CD14-positive monocyte (primary cell): ENCODE data around the gene C9orf72. TPM values are rescaled to one million over a fixed set of nuclear protein-coding genes. Genes with fewer than 3 reads are reported as not detected.

Source experiments
- DNase-seq, 3 donors: peaks; one replicate each; pipeline ENCODE4 v3.0.0-alpha.2; 2011 to 2022
- H2AFZ ChIP-seq: 2 replicates; pipeline ENCODE4 v1.6.0; 2012; ENCODE audit warnings: mild to moderate bottlenecking, low read depth, low read length, inconsistent platforms; ENCODE audit not compliant: insufficient read depth, poor library complexity, severe bottlenecking
- H3K27ac ChIP-seq, 2 donors: 1 replicate in 1 of 2; 2 replicates in 1 of 2; pipeline ENCODE4 v1.5.1; 2012 to 2013; ENCODE audit warnings: low read length in 2 of 2, control low read depth in 1 of 2, inconsistent platforms in 1 of 2, low read depth in 1 of 2, mild to moderate bottlenecking in 1 of 2
- H3K27me3 ChIP-seq, 2 donors: one replicate each; pipeline versions ENCODE4 v1.6.0 to v1.6.1; 2011 to 2013; ENCODE audit warnings: low read length in 2 of 2; ENCODE audit not compliant: control insufficient read depth in 2 of 2, insufficient read depth in 2 of 2
- H3K36me3 ChIP-seq, 2 donors: replicated peaks in 1 of 2; 1 replicate in 1 of 2; 2 replicates in 1 of 2; pipeline versions ENCODE4 v1.5.1 to v1.6.1; 2012 to 2013; ENCODE audit warnings: low read length in 2 of 2, control low read depth in 1 of 2, inconsistent platforms in 1 of 2, mild to moderate bottlenecking in 1 of 2; ENCODE audit not compliant: insufficient read depth in 2 of 2, control insufficient read depth in 1 of 2
- H3K4me1 ChIP-seq, 2 donors: 1 replicate in 1 of 2; 2 replicates in 1 of 2; pipeline versions ENCODE4 v1.5.1 to v1.6.1; 2012 to 2013; ENCODE audit warnings: low read length in 2 of 2, control low read depth in 1 of 2, inconsistent platforms in 1 of 2, mild to moderate bottlenecking in 1 of 2, moderate library complexity in 1 of 2; ENCODE audit not compliant: insufficient read depth in 2 of 2, control insufficient read depth in 1 of 2
- H3K4me2 ChIP-seq: replicated peaks from 2 replicates; pipeline ENCODE3; 2012; ENCODE audit warnings: low read length, moderate library complexity, mild to moderate bottlenecking; ENCODE audit not compliant: poor library complexity, severe bottlenecking; ENCODE audit errors: extremely low read depth
- H3K4me3 ChIP-seq, 3 experiments: fragments of 200-600 bp in 1 of 3; sonication (generic) in 1 of 3; replicated peaks in 1 of 3; 1 replicate in 2 of 3; 2 replicates in 1 of 3; pipeline ENCODE4 v1.5.1; 2011 to 2013; ENCODE audit warnings: low read length in 3 of 3, mild to moderate bottlenecking in 3 of 3, control low read depth in 2 of 3, low read depth in 2 of 3, inconsistent platforms in 1 of 3, moderate library complexity in 1 of 3
- H3K79me2 ChIP-seq: 2 replicates; pipeline ENCODE4 v1.6.0; 2012; ENCODE audit warnings: mild to moderate bottlenecking, control low read depth, inconsistent platforms, low read length, moderate library complexity; ENCODE audit not compliant: insufficient read depth
- H3K9ac ChIP-seq: 2 replicates; pipeline ENCODE4 v1.6.0; 2017; ENCODE audit warnings: low read length, mild to moderate bottlenecking; ENCODE audit not compliant: insufficient read depth, poor library complexity, severe bottlenecking
- H3K9me3 ChIP-seq, 2 donors: replicated peaks in 1 of 2; 1 replicate in 1 of 2; 2 replicates in 1 of 2; pipeline versions ENCODE4 v1.5.1 to v1.6.1; 2012 to 2013; ENCODE audit warnings: low read length in 2 of 2, control low read depth in 1 of 2; ENCODE audit not compliant: control insufficient read depth in 1 of 2, insufficient read depth in 1 of 2
- H4K20me1 ChIP-seq: 2 replicates; pipeline ENCODE4 v1.6.0; 2012; ENCODE audit warnings: mild to moderate bottlenecking, low read length, control low read depth, moderate library complexity; ENCODE audit not compliant: insufficient read depth
- H3K27ac Mint-ChIP-seq, 7 donors: one replicate each; pipeline ENCODE4 v1.8.0; 2020; ENCODE audit warnings: mild to moderate bottlenecking in 7 of 7, mixed read lengths in 7 of 7, moderate library complexity in 6 of 7, inconsistent platforms in 2 of 7
- H3K27me3 Mint-ChIP-seq, 3 donors: one replicate each; pipeline ENCODE4 v1.8.0; 2021 to 2022; ENCODE audit warnings: low read depth in 3 of 3, mild to moderate bottlenecking in 3 of 3, mixed read lengths in 3 of 3, moderate library complexity in 3 of 3, inconsistent platforms in 1 of 3
- H3K36me3 Mint-ChIP-seq, 2 donors: one replicate each; pipeline ENCODE4 v1.8.0; 2020; ENCODE audit warnings: mixed read lengths in 2 of 2, inconsistent platforms in 1 of 2, mild to moderate bottlenecking in 1 of 2
- H3K4me1 Mint-ChIP-seq: one replicate; pipeline ENCODE4 v1.8.0; 2020; ENCODE audit warnings: mild to moderate bottlenecking, mixed read lengths
- H3K4me3 Mint-ChIP-seq, 2 donors: one replicate each; pipeline ENCODE4 v1.8.0; 2020; ENCODE audit warnings: mild to moderate bottlenecking in 2 of 2, mixed read lengths in 2 of 2, moderate library complexity in 1 of 2
- H3K9me3 Mint-ChIP-seq, 7 donors: one replicate each; pipeline ENCODE4 v1.8.0; 2020 to 2022; ENCODE audit warnings: mixed read lengths in 7 of 7, mild to moderate bottlenecking in 6 of 7, moderate library complexity in 6 of 7, inconsistent platforms in 2 of 7
- WGBS: methylation state at CpG from one replicate; pipeline ENCODE4 v1.1.5; 2013; ENCODE audit warnings: missing lambda C conversion rate; ENCODE audit not compliant: insufficient coverage; 5-methylcytosine and 5-hydroxymethylcytosine counted together
- intact Hi-C, 2 donors: fragments of 100-400 bp; cut with micrococcal nuclease; formaldehyde crosslinking; loops; one replicate each; pipeline versions ENCODE4 v1.15.0 to v1.15.1; 2023
- polyA minus RNA-seq: library from RNA; depleted of rRNA, polyadenylated mRNA; stranded (reverse); fragments of >200 nt; gene quantifications from 2 replicates; pipeline ENCODE4 v1.2.3, GENCODE V29; 2012
- polyA plus RNA-seq, 3 donors: library from polyadenylated mRNA; depleted of rRNA in 1 of 3; unstranded in 2 of 3; stranded (reverse) in 1 of 3; fragments of 300-500 nt in 2 of 3; fragments of >200 nt in 1 of 3; fragmentation: Illumina TruSeq in 2 of 3; gene quantifications; 1 replicate in 2 of 3; 2 replicates in 1 of 3; pipeline ENCODE4 v1.2.3, GENCODE V29; 2012 to 2021
- total RNA-seq, 12 experiments: library from RNA in 1 of 12; stranded (reverse) in 1 of 12; fragments of 120-200 nt in 1 of 12; gene quantifications; one replicate each; pipeline ENCODE4 v1.2.4 and lab custom pipeline; 2013 to 2026; ENCODE audit warnings: mixed read lengths in 6 of 12, inconsistent platforms in 1 of 12
- TF ChIP-seq, protein P1 (sequence below): fragments of 200-600 bp; IDR thresholded peaks from one replicate; pipeline ENCODE4 v1.8.0; 2022; ENCODE audit warnings: antibody characterized with exemption, mild to moderate bottlenecking

Gene C9orf72, protein sequence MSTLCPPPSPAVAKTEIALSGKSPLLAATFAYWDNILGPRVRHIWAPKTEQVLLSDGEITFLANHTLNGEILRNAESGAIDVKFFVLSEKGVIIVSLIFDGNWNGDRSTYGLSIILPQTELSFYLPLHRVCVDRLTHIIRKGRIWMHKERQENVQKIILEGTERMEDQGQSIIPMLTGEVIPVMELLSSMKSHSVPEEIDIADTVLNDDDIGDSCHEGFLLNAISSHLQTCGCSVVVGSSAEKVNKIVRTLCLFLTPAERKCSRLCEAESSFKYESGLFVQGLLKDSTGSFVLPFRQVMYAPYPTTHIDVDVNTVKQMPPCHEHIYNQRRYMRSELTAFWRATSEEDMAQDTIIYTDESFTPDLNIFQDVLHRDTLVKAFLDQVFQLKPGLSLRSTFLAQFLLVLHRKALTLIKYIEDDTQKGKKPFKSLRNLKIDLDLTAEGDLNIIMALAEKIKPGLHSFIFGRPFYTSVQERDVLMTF
- total RNA-seq (2013): 293 TPM
- polyA plus RNA-seq: 100 to 1,000 TPM; 105 to 142 (median 128) TPM
- 62.2 and 72.5 TPM in 2 replicates for polyA minus RNA-seq
- total RNA-seq (lab: John Stamatoyannopoulos, UW): 203 to 644 (median 425) reads per million in 11 experiments

DNA sequence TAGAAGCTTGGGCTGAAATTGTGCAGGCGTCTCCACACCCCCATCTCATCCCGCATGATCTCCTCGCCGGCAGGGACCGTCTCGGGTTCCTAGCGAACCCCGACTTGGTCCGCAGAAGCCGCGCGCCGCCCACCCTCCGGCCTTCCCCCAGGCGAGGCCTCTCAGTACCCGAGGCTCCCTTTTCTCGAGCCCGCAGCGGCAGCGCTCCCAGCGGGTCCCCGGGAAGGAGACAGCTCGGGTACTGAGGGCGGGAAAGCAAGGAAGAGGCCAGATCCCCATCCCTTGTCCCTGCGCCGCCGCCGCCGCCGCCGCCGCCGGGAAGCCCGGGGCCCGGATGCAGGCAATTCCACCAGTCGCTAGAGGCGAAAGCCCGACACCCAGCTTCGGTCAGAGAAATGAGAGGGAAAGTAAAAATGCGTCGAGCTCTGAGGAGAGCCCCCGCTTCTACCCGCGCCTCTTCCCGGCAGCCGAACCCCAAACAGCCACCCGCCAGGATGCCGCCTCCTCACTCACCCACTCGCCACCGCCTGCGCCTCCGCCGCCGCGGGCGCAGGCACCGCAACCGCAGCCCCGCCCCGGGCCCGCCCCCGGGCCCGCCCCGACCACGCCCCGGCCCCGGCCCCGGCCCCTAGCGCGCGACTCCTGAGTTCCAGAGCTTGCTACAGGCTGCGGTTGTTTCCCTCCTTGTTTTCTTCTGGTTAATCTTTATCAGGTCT is at the start of gene C9orf72:
C9orf72 (minus strand) TSS at position 564 of the 716 bp plus-strand sequence. CDS start 6,361 bp downstream, outside the sequence.
- Histone ChIP-seq H3K4me1 (peaks cover 41 to 53% of the 10 kb centered on the region in 2 donors), H3K27ac (peak within 1 kb of the TSS; percentile 99 to 100), H3K79me2 (peaks cover 50% of the 10 kb centered on the region), H3K36me3 (peaks cover 2 to 7% of the 10 kb centered on the region in 2 donors), H4K20me1 (no peaks in the 10 kb centered on the region), H3K9me3 (peaks cover 1 to 8% of the 10 kb centered on the region in 2 donors), H3K4me3 (peak within 1 kb of the TSS; percentile 78 to 95 (median 88)), H3K27me3 (no peaks in the 10 kb centered on the region), H2AFZ (no peak within 1 kb of the TSS), H3K9ac (peak within 1 kb of the TSS; percentile 100), H3K4me2 (peak within 1 kb of the TSS; percentile 80)
- Mint-ChIP-seq H3K9me3 (peaks cover 4 to 12% (median 5%) of the 10 kb centered on the region in 7 donors), H3K27me3 (peaks cover 0 to 4% (median 1%) of the 10 kb centered on the region in 3 donors), H3K36me3 (peaks cover 19 to 20% of the 10 kb centered on the region in 2 donors), H3K4me1 (peaks cover 47% of the 10 kb centered on the region), H3K27ac (peak within 1 kb of the TSS; percentile 99 to 100 (median 100)), H3K4me3 (peak within 1 kb of the TSS; percentile 92 to 95)
- under 1% methylated on average over 51 of the region's 72 CpGs for WGBS
- TF ChIP-seq, protein P1, sequence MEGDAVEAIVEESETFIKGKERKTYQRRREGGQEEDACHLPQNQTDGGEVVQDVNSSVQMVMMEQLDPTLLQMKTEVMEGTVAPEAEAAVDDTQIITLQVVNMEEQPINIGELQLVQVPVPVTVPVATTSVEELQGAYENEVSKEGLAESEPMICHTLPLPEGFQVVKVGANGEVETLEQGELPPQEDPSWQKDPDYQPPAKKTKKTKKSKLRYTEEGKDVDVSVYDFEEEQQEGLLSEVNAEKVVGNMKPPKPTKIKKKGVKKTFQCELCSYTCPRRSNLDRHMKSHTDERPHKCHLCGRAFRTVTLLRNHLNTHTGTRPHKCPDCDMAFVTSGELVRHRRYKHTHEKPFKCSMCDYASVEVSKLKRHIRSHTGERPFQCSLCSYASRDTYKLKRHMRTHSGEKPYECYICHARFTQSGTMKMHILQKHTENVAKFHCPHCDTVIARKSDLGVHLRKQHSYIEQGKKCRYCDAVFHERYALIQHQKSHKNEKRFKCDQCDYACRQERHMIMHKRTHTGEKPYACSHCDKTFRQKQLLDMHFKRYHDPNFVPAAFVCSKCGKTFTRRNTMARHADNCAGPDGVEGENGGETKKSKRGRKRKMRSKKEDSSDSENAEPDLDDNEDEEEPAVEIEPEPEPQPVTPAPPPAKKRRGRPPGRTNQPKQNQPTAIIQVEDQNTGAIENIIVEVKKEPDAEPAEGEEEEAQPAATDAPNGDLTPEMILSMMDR: no peak
- DNase-seq: peak; percentile 76 to 86 (median 85)
- intact Hi-C loops: loop anchor here (1.0 to 10.0 kb wide), 6 partner anchors 9 to 132 kb away; partner anchors contain the start of gene MOB3B (in 1 of the 2)
